HG03280 (cell line): ENCODE measurements around the gene ZNF593OS.

Experiments used
- ATAC-seq: cut with Tn5 transposase; IDR thresholded peaks from one replicate; pipeline ENCODE4 v1.9.1; 2021; ENCODE audit warnings: mild to moderate bottlenecking, moderate library complexity; ENCODE audit not compliant: unreplicated experiment

Gene ZNF593OS

GRCh38 chr1:26160527-26161414, 10.9 kb downstream of the ZNF593OS start:
- no peak for ATAC-seq

- ATAC-seq = no peak
These were observed 11.9 kb downstream of the ZNF593OS start for GRCh38 chr1:26159743-26160039.

GRCh38 chr1:26158908-26159742, 12.5 kb downstream of the ZNF593OS start, which contains the start of gene FAM110D:
Gene FAM110D (plus strand): TSS chr1:26159079. CDS start chr1:26161292, 2,213 bp downstream.
- no peak for ATAC-seq

GRCh38 chr1:26158271-26158907, 13.2 kb downstream of the ZNF593OS start:
- ATAC-seq = no peak

GRCh38 chr1:26156285-26157038, 15.2 kb downstream of the ZNF593OS start:
- no peak for ATAC-seq

GRCh38 chr1:26155370-26156284, 16.0 kb downstream of the ZNF593OS start:
- no peak for ATAC-seq

- ATAC-seq = no peak
These were observed 16.9 kb downstream of the ZNF593OS start for GRCh38 chr1:26154750-26155149.

GRCh38 chr1:26153966-26154532, 17.6 kb downstream of the ZNF593OS start:
- no peak for ATAC-seq

- no peak for ATAC-seq
These were observed 22.7 kb downstream of the ZNF593OS start for GRCh38 chr1:26148887-26149286.

- no peak for ATAC-seq
These were observed 25.7 kb downstream of the ZNF593OS start for GRCh38 chr1:26145960-26146294.

GRCh38 chr1:26145041-26145959, 26.3 kb downstream of the ZNF593OS start:
- no peak for ATAC-seq

GRCh38 chr1:26142159-26142558, 29.5 kb downstream of the ZNF593OS start:
- ATAC-seq = no peak

GRCh38 chr1:26138974-26139558, 32.6 kb downstream of the ZNF593OS start:
- ATAC-seq = no peak

- no peak for ATAC-seq
These were observed 37.2 kb downstream of the ZNF593OS start for GRCh38 chr1:26134466-26134865.

- no peak for ATAC-seq
These were observed 38.8 kb downstream of the ZNF593OS start for GRCh38 chr1:26132834-26133167.

- no peak for ATAC-seq
These were observed 39.4 kb downstream of the ZNF593OS start for GRCh38 chr1:26132128-26132833.

- no peak for ATAC-seq
These were observed 40.9 kb downstream of the ZNF593OS start for GRCh38 chr1:26130695-26131094.

- ATAC-seq = no peak
These were observed 41.9 kb downstream of the ZNF593OS start for GRCh38 chr1:26129778-26130177.
